HepG2 (cell line): ENCODE data around the gene SNAP47. TPM values are rescaled to one million over a fixed set of nuclear protein-coding genes. Genes with fewer than 3 reads are reported as not detected.

Experiments used
- ATAC-seq: fragments of 200-7000 bp; cut with Tn5 transposase; 3 replicates; pipeline ENCODE4 v1.9.1; 2020; ENCODE audit warnings: mild to moderate bottlenecking, moderate library complexity
- BruUV-seq: library from RNA; stranded (reverse); fragments of 400-500 nt; replicated peaks from 2 replicates; lab custom pipeline; 2021; lab: Mats Ljungman, UMichigan
- CTCF ChIA-PET: fragments of 300-600 bp; formaldehyde crosslinking; extraction: SDS; loops from one replicate; lab custom pipeline; 2021; ENCODE audit warnings: low total read pairs, inconsistent platforms, low intra/inter-chr PET ratio; lab: Yijun Ruan, JAX
- POLR2A ChIA-PET: fragments of 350-600 bp; sonication (Branson Sonifier 250); formaldehyde crosslinking; loops from one replicate; lab custom pipeline; 2020; ENCODE audit warnings: antibody characterized with exemption, inconsistent platforms; lab: Yijun Ruan, JAX
- DNase-seq: peaks from one replicate; pipeline ENCODE4 v3.0.0-alpha.2; 2015; ENCODE audit warnings: low spot score
- FAIRE-seq: peaks from 3 replicates; lab custom pipeline; 2011; peaks lifted over from hg19 to GRCh38; lab: Jason Lieb, UNC
- H2AFZ ChIP-seq: one replicate; pipeline ENCODE4 v1.6.1; 2011; ENCODE audit warnings: low read length, inconsistent platforms
- H3K27ac ChIP-seq: fragments of 300-600 bp; 3 replicates; pipeline ENCODE4 v1.8.0; 2011; ENCODE audit warnings: mixed run types, mild to moderate bottlenecking, mixed read lengths, low read length, inconsistent platforms; ENCODE audit not compliant: insufficient read depth; ENCODE audit errors: extremely low read length
- H3K27me3 ChIP-seq, 2 experiments: fragments of 200-600 bp in 1 of 2; 2 replicates in 1 of 2; 3 replicates in 1 of 2; pipeline versions ENCODE4 v1.6.0 to v1.8.0; 2011; ENCODE audit warnings: low read length in 2 of 2, mild to moderate bottlenecking in 2 of 2, moderate library complexity in 2 of 2, inconsistent platforms in 1 of 2; ENCODE audit not compliant: insufficient read depth in 2 of 2, control insufficient read depth in 1 of 2
- H3K36me3 ChIP-seq, 2 experiments: fragments of 200-600 bp in 1 of 2; replicated peaks in 1 of 2; 2 replicates in 1 of 2; 3 replicates in 1 of 2; pipeline versions ENCODE4 v1.5.1 to v1.8.0; 2011; ENCODE audit warnings: low read length in 2 of 2, inconsistent platforms in 1 of 2; ENCODE audit not compliant: insufficient read depth in 2 of 2, control insufficient read depth in 1 of 2
- H3K4me1 ChIP-seq: 2 replicates; pipeline ENCODE4 v1.5.1; 2012; ENCODE audit warnings: low read length, inconsistent platforms; ENCODE audit not compliant: insufficient read depth
- H3K4me2 ChIP-seq: 2 replicates; pipeline ENCODE4 v1.6.0; 2011; ENCODE audit warnings: low read depth, low read length, inconsistent platforms
- H3K4me3 ChIP-seq, 3 experiments: fragments of 200-600 bp in 1 of 3; sonication (generic), shearing (Covaris generic) in 1 of 3; replicated peaks in 1 of 3; 2 replicates each; pipeline ENCODE4 v1.5.1; 2011 to 2016; ENCODE audit warnings: low read length in 3 of 3, inconsistent platforms in 2 of 3, low read depth in 2 of 3, mild to moderate bottlenecking in 2 of 3, control low read depth in 1 of 3, mixed read lengths in 1 of 3; ENCODE audit not compliant: insufficient read depth in 1 of 3
- H3K79me2 ChIP-seq: one replicate; pipeline ENCODE4 v1.6.1; 2011; ENCODE audit warnings: low read length, inconsistent platforms; ENCODE audit not compliant: insufficient read depth
- H3K9ac ChIP-seq: 2 replicates; pipeline ENCODE4 v1.6.0; 2011; ENCODE audit warnings: mild to moderate bottlenecking, low read depth, low read length, inconsistent platforms; ENCODE audit not compliant: insufficient read depth
- H3K9me3 ChIP-seq: 2 replicates; pipeline ENCODE4 v1.5.1; 2012; ENCODE audit warnings: mild to moderate bottlenecking, low read length
- H4K20me1 ChIP-seq: 2 replicates; pipeline ENCODE4 v1.6.0; 2011; ENCODE audit warnings: inconsistent platforms, mild to moderate bottlenecking, low read length, moderate library complexity; ENCODE audit not compliant: insufficient read depth
- CREB3 ChIP-seq: sonication (generic); formaldehyde crosslinking; IDR thresholded peaks from 2 replicates; pipeline ENCODE4 v1.5.0; 2020; ENCODE audit warnings: missing genetic modification reagents
- GATAD1 ChIP-seq: IDR thresholded peaks from 2 replicates; pipeline ENCODE4 v1.6.1; 2016; ENCODE audit warnings: missing genetic modification reagents, missing compliant biosample characterization
- HMGXB4 ChIP-seq, 2 experiments: sonication (generic) in 1 of 2; formaldehyde crosslinking in 1 of 2; IDR thresholded peaks; 2 replicates each; pipeline versions ENCODE4 v1.4.0 to v1.6.1; 2018 to 2020; ENCODE audit warnings: missing genetic modification reagents in 2 of 2, borderline replicate concordance in 1 of 2, low read depth in 1 of 2, mild to moderate bottlenecking in 1 of 2, missing biosample characterization in 1 of 2
- HOXD1 ChIP-seq: sonication (generic); formaldehyde crosslinking; IDR thresholded peaks from 2 replicates; pipeline ENCODE4 v1.5.0; 2020; ENCODE audit warnings: missing genetic modification reagents
- KDM1A ChIP-seq: IDR thresholded peaks from 2 replicates; pipeline ENCODE4 v1.6.1; 2016; ENCODE audit warnings: missing compliant biosample characterization
- KMT2A ChIP-seq: sonication (generic); formaldehyde crosslinking; IDR thresholded peaks from 2 replicates; pipeline ENCODE4 v1.4.0; 2020; ENCODE audit warnings: missing genetic modification reagents
- MAX ChIP-seq: IDR thresholded peaks from 2 replicates; pipeline ENCODE4 v1.6.1; 2012; ENCODE audit warnings: inconsistent platforms
- MYNN ChIP-seq: sonication (generic); formaldehyde crosslinking; IDR thresholded peaks from 2 replicates; pipeline ENCODE4 v1.4.0; 2020; ENCODE audit warnings: mild to moderate bottlenecking, low read depth, missing genetic modification reagents
- NCOA1 ChIP-seq: sonication (generic); formaldehyde crosslinking; IDR thresholded peaks from 2 replicates; pipeline ENCODE4 v1.9.0; 2021; ENCODE audit warnings: missing genetic modification reagents
- PAWR ChIP-seq: sonication (generic); formaldehyde crosslinking; IDR thresholded peaks from 2 replicates; pipeline ENCODE4 v1.4.0; 2020; ENCODE audit warnings: missing genetic modification reagents, mild to moderate bottlenecking, borderline replicate concordance
- TARDBP ChIP-seq: sonication (generic); formaldehyde crosslinking; IDR thresholded peaks from 2 replicates; pipeline ENCODE4 v1.8.0; 2022; ENCODE audit warnings: mild to moderate bottlenecking, missing genetic modification reagents
- TEF ChIP-seq: sonication (generic); formaldehyde crosslinking; IDR thresholded peaks from 2 replicates; pipeline ENCODE4 v1.5.0; 2020; ENCODE audit warnings: missing genetic modification reagents
- TFDP2 ChIP-seq: sonication (generic); formaldehyde crosslinking; IDR thresholded peaks from 2 replicates; pipeline ENCODE4 v1.4.0; 2020; ENCODE audit warnings: missing genetic modification reagents
- TMF1 ChIP-seq: sonication (generic); formaldehyde crosslinking; IDR thresholded peaks from 2 replicates; pipeline ENCODE4 v1.8.1; 2022; ENCODE audit warnings: low read depth, missing genetic modification reagents
- ZBTB37 ChIP-seq: sonication (generic); formaldehyde crosslinking; IDR thresholded peaks from 2 replicates; pipeline ENCODE4 v1.4.0; 2020; ENCODE audit warnings: mild to moderate bottlenecking, missing genetic modification reagents
- ZMAT3 ChIP-seq: sonication (generic); formaldehyde crosslinking; conservative IDR thresholded peaks from 2 replicates; pipeline ENCODE4 v1.7.0; 2021; ENCODE audit warnings: missing genetic modification reagents
- ZNF180 ChIP-seq: sonication (generic); formaldehyde crosslinking; IDR thresholded peaks from 2 replicates; pipeline ENCODE4 v1.4.0; 2020; ENCODE audit warnings: low read depth, missing genetic modification reagents, borderline replicate concordance
- ZNF253 ChIP-seq: sonication (generic); formaldehyde crosslinking; IDR thresholded peaks from 2 replicates; pipeline ENCODE4 v1.8.0; 2022; ENCODE audit warnings: mild to moderate bottlenecking, missing genetic modification reagents, borderline replicate concordance
- ZNF558 ChIP-seq: sonication (generic); formaldehyde crosslinking; IDR thresholded peaks from 2 replicates; pipeline ENCODE4 v1.9.0; 2022; ENCODE audit warnings: mild to moderate bottlenecking, missing genetic modification reagents, borderline replicate concordance
- WGBS: methylation state at CpG from one replicate; pipeline ENCODE4 v1.1.6; 2017; ENCODE audit warnings: low lambda C conversion rate; 5-methylcytosine and 5-hydroxymethylcytosine counted together
- in situ Hi-C: cut with HindIII; loops from 2 replicates; pipeline ENCODE4 v1.10.0; 2017; ENCODE audit warnings: low pct_unique_long_range_greater_than_20kb; ENCODE audit not compliant: extremely low pct_ligation_motif_present
- intact Hi-C: fragments of 100-400 bp; cut with micrococcal nuclease; formaldehyde crosslinking; loops from one replicate; pipeline ENCODE4 v1.10.0; 2022; ENCODE audit not compliant: unreplicated experiment
- polyA plus RNA-seq, 8 experiments: library from polyadenylated mRNA; depleted of rRNA in 3 of 8; stranded (reverse) in 7 of 8; unstranded in 1 of 8; fragments of >200 nt; fragmentation: Illumina TruSeq in 4 of 8; extraction: Trizol in 4 of 8; gene quantifications; 2 replicates each; pipeline versions ENCODE4 v1.2.1 to v1.2.3, GENCODE V29; 2011 to 2016; ENCODE audit warnings: low read depth in 4 of 8, missing spikeins in 1 of 8, mixed read lengths in 1 of 8; ENCODE audit not compliant: insufficient read depth in 1 of 8
- total RNA-seq, 5 experiments: library from RNA; depleted of rRNA; stranded (reverse); fragments of >200 nt; fragmentation: Illumina TruSeq; extraction: Trizol; gene quantifications; 2 replicates each; pipeline ENCODE4 v1.2.3, GENCODE V29; 2016; ENCODE audit warnings: low read depth in 1 of 5

Gene SNAP47
- total and polyA plus RNA-seq, 2 of the 13 experiments (the other 11 are each of a cell fraction or from before 2014, with no cell fraction given) = 13.6 to 25.1 TPM

GRCh38 chr1:227808566-227808965, 73.3 kb downstream of the SNAP47 start (continued):
- TF ChIP-seq TFDP2 (CRISPR knock-in tag) (no peak), ZNF180 (no peak), MYNN (CRISPR knock-in tag) (no peak), MAX (no peak)

GRCh38 chr1:227809026-227809425, 73.8 kb downstream of the SNAP47 start:
- no peak for FAIRE-seq
- intact Hi-C loops = loop anchor here (10.0 kb wide), 1 partner anchor 1054 kb away; no protein-coding TSS in a partner anchor
- TF ChIP-seq NCOA1 (CRISPR knock-in tag) (no peak), KDM1A (CRISPR knock-in tag) (no peak), ZBTB37 (CRISPR knock-in tag) (no peak), HMGXB4 (CRISPR knock-in tag; IDR thresholded peaks at IDR 0.05; ENCODE audit: borderline replicate concordance in 1 of 2, low read depth in 1 of 2) (no peak), ZNF558 (CRISPR knock-in tag) (no peak), TARDBP (no peak), ZMAT3 (CRISPR knock-in tag) (no peak), ZNF253 (CRISPR knock-in tag) (no peak), GATAD1 (no peak), PAWR (CRISPR knock-in tag) (no peak), HOXD1 (CRISPR knock-in tag) (no peak), CREB3 (CRISPR knock-in tag) (no peak), KMT2A (CRISPR knock-in tag) (no peak), TEF (CRISPR knock-in tag) (no peak), TMF1 (CRISPR knock-in tag) (no peak)
- TF ChIP-seq, all 625 proteins: peak for 0
- in situ Hi-C loops = no loop called here
- ChIA-PET POLR2A (no interaction called here), CTCF (no interaction called here)
- Histone ChIP-seq H2AFZ (no peak overlapping the region), H3K27me3 (no peaks in the 10 kb centered on the region; a peak in 1 of 5 replicates), H3K9ac (no peak overlapping the region), H3K36me3 (no peaks in the 10 kb centered on the region), H4K20me1 (no peaks in the 10 kb centered on the region), H3K79me2 (no peaks in the 10 kb centered on the region), H3K4me2 (no peak overlapping the region), H3K4me1 (no peaks in the 10 kb centered on the region), H3K27ac (no peak overlapping the region), H3K4me3 (no peak overlapping the region), H3K9me3 (peaks cover 11% of the 10 kb centered on the region)
- DNase-seq = no peak
- WGBS = 1% methylated on average over 2 of the region's 2 CpGs
- BruUV-seq = no TSS peak
- no peak for ATAC-seq
